Erythroblast (primary cell): ENCODE data around the gene RALGPS2.

Source experiments
- DNase-seq, 2 experiments: peaks; one replicate each; lab custom pipeline; 2025; lab: John Stamatoyannopoulos, UW
- GATA1 ChIP-seq: IDR thresholded peaks from 2 replicates; pipeline ENCODE4 v1.6.1; 2011; ENCODE audit warnings: low read depth, mild to moderate bottlenecking, control low read depth, low read length, moderate library complexity
- POLR2A ChIP-seq: IDR thresholded peaks from 2 replicates; pipeline ENCODE4 v1.6.1; 2011; ENCODE audit warnings: mild to moderate bottlenecking, low read length

Gene RALGPS2

DNA sequence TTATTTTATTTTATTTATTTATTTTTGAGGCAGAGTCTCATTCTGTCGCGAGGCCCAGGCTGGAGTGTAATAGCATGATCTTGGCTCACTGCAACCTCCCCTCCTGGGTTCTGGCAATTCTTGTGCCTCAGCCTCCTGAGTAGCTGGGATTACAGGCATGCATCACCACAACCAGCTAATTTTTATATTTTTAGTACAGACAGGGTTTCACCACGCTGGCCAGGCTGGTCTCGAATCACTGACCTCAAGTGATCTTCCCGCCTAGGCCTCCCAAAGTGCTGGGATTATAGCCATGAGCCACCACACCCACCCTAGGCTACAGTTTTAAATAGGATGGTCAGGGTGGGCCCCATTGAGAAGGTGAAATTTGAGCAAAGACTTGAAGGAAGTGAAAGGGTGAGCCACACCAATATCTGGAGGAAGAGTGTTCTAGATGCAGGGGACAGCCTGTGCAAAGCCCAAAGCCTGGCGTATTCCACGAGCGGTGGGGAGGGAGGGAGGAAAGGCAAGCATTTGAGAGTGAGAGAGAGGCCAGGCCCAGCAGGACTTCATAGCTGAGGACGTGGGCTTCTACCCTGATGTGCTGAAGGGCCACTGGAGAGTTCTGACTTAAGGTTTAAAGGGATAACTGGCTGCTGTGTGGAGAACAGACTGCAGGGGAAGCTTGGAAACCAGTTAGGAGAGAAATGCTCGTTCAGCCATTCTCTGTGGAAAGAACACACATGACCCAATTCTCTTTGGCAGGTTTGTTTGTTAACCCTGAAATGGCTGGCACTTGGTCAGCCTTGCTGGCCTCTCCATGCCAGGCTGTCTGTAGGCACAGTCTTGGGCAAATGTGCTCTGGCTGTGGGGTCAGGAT lies 238.0 kb downstream of the RALGPS2 start:
- TF ChIP-seq POLR2A (no peak), GATA1 (no peak)
- no peak for DNase-seq

DNA sequence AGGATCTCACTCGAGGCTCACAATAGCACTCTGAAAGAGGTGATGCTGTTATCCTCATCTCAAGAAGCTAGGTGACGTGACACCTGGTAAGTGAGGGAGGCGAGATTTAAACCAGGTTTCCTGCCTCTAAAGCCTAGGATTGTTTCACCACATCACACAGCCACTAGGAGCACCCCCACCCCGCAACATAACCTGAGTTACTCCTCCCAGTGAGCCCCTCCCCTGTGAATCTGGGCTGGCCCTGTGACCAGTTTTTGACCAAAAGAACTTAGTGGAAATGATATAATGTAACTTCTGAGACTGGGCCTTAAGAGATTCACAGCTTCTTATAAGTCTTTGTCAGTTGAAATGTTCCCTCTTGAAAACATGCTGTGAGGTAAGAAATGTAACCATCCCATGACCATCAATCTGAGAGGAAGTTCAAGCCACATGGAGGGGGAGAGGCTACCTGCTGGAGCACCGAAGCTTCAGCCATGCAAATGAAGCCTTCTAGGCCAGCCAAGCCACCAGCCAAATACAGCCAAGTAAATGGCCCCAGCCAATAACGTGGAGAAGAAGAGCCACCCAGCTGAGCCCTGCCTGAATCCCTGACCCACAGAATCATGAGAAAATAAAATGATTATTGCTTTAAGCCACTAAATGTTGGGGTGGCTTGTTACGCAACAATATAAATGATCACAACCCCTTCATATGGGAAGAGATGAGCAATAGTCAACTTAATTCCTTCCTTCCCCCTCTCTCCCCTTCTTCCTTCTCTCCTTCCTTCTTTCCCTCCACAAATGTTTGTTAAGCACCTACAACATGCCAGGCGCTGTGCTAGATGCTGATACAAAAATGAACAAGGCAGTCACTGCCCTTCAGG lies 239.7 kb downstream of the RALGPS2 start:
- DNase-seq: no peak

DNA sequence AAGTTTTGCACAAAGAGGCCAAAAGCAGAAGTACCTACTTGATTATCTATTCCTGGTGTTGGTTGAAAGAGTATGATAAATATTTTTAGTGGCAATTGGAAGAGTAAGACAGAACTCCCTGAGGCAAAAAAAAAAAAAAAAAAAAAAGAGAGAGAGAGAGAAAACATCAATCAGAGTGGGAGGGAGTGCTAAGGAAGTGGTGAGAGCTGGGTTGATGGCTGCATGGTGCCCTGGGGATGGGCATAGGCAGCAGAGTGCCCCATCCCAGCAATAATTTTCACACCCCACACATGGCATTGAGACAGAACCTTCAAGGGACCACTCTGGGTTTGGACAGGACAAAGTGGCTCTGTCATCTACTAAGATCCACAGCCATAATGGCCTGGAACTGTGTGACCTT lies 241.3 kb downstream of the RALGPS2 start:
- TF ChIP-seq GATA1: no peak
- TF ChIP-seq POLR2A: no peak
- no peak for DNase-seq

More for the DNA sequence above, 239.7 kb downstream of the RALGPS2 start:
- TF ChIP-seq POLR2A: no peak
- TF ChIP-seq GATA1: no peak

DNA sequence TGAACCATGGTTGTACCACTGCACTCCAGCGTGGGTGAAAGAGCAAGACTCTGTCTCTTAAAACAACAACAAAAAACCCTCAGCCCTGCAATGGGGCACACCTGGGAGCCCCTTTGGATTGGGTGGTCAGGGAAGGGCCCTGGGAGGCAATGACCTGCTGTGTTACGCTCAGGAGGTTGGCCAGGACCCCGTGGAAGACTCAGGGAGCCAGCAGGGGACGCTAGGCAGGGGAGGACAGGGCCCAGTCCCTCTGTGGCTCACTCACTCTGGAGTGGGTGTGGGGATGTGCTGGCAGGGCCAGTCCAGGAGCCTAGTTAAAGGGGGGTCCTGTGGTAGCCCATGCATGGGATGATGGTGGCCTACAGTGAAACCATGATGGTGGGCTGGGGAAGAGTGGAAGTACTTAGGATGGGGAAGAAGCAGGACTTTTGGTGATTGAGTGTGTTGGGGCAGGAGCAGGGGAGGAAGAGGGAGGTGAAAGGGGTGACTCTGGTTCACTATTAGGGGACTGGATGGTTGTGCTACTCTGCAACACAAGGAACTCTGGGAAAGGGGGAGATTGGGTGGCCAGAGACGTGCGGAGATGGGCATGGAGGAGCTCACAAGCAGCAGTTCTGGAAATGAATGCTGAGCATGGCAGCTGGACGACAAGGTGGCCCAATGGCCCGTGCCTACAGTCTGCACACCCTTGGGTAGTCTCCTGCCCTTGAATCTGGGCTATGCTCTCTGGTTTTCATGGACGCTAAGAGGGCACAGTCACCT lies 244.4 kb downstream of the RALGPS2 start:
- no peak for DNase-seq
- TF ChIP-seq POLR2A: no peak
- TF ChIP-seq GATA1: no peak

DNA sequence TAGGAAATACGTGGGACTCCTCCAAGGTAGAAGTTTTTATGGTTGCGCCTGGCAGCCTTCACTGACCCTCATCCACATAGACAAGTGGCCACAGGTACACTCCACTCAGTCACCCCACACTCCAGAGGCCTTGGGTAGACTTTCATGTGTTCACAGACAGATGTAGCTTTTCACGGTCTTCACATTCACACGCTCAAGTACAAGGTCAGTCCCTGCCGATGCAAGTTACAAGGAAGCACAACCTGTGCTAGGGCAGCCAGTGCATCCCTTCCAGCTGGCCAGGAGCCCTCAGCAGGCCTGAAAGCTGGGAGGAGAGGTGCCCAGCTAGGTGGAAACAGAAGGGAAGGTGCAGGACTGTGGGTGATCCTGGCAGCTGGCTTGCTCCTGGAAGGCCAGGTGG lies 245.1 kb downstream of the RALGPS2 start:
- TF ChIP-seq POLR2A (no peak), GATA1 (no peak)

More for the DNA sequence above, 245.1 kb downstream of the RALGPS2 start:
- DNase-seq: no peak
